Spleen (tissue), 11 donors: Measurements from ENCODE around the gene CXorf66. TPM values are rescaled to one million over a fixed set of nuclear protein-coding genes. Genes with fewer than 3 reads are reported as not detected.
A peak's percentile ranks its signal among the peaks of the same experiment; 100 is the strongest.

Experiments used
- DNase-seq: peaks from one replicate; pipeline ENCODE4 v3.0.0-alpha.2; 2020
- H3K27ac ChIP-seq, 8 donors: fragments of 200-600 bp; sonication (generic) in 7 of 8; 1 replicate in 4 of 8; 2 replicates in 4 of 8; pipeline versions ENCODE4 v1.5.0 to v1.8.0; 2016 to 2021; ENCODE audit warnings: inconsistent platforms in 4 of 8, mild to moderate bottlenecking in 4 of 8, moderate library complexity in 1 of 8
- H3K27me3 ChIP-seq, 7 donors: fragments of 200-600 bp; sonication (generic) in 6 of 7; replicated peaks in 1 of 7; 1 replicate in 4 of 7; 2 replicates in 3 of 7; pipeline versions ENCODE4 v1.5.0 to v1.8.0; 2016 to 2021; ENCODE audit warnings: inconsistent platforms in 3 of 7, mild to moderate bottlenecking in 1 of 7
- H3K36me3 ChIP-seq, 6 donors: fragments of 200-600 bp; sonication (generic) in 5 of 6; 1 replicate in 4 of 6; 2 replicates in 2 of 6; pipeline versions ENCODE4 v1.5.0 to v1.8.0; 2016 to 2021; ENCODE audit warnings: inconsistent platforms in 2 of 6
- H3K4me1 ChIP-seq, 6 donors: fragments of 200-600 bp; sonication (generic) in 5 of 6; 1 replicate in 3 of 6; 2 replicates in 3 of 6; pipeline versions ENCODE4 v1.5.0 to v1.8.0; 2016 to 2021; ENCODE audit warnings: inconsistent platforms in 3 of 6
- H3K4me3 ChIP-seq, 8 donors: fragments of 200-600 bp; sonication (generic) in 7 of 8; 1 replicate in 4 of 8; 2 replicates in 4 of 8; pipeline versions ENCODE4 v1.5.0 to v1.8.0; 2016 to 2021; ENCODE audit warnings: inconsistent platforms in 4 of 8, mild to moderate bottlenecking in 4 of 8, moderate library complexity in 2 of 8
- H3K9me3 ChIP-seq, 8 donors: fragments of 200-600 bp; sonication (generic) in 7 of 8; 1 replicate in 4 of 8; 2 replicates in 4 of 8; pipeline versions ENCODE4 v1.5.0 to v1.8.0; 2016 to 2021; ENCODE audit warnings: inconsistent platforms in 4 of 8
- POLR2A ChIP-seq, 3 donors: fragments of 450-650 bp; IDR thresholded peaks; one replicate each; pipeline ENCODE4 v1.5.1; 2017; ENCODE audit warnings: antibody characterized with exemption in 3 of 3, mild to moderate bottlenecking in 1 of 3
- POLR2AphosphoS5 ChIP-seq, 3 donors: sonication (generic); formaldehyde crosslinking; IDR thresholded peaks; one replicate each; pipeline ENCODE4 v1.5.1; 2017; ENCODE audit warnings: antibody characterized with exemption in 3 of 3
- WGBS, 5 donors: extraction: QIAGEN DNeasy Blood & Tissue Kit in 3 of 5; methylation state at CpG; one replicate each; pipeline versions ENCODE4 v1.1.5 to v1.1.7; 2013 to 2018; 5-methylcytosine and 5-hydroxymethylcytosine counted together
- intact Hi-C: fragments of 100-400 bp; cut with DNase I; formaldehyde crosslinking; loops from one replicate; pipeline ENCODE4 v1.15.0; 2023; ENCODE audit warnings: low total_unique reads
- polyA plus RNA-seq, 3 donors: library from polyadenylated mRNA; stranded (reverse); fragments of 200-250 nt; gene quantifications; one replicate each; pipeline ENCODE4 v1.2.1, GENCODE V29; 2013
- total RNA-seq, 7 donors: library from RNA; depleted of rRNA in 3 of 7; stranded (reverse); fragments of >200 nt in 3 of 7; fragmentation: NEBNext Ultra II Directional in 4 of 7; extraction: Animal tissue kit (Norgen Biotek cat#: 25700) in 4 of 7; gene quantifications; one replicate each; pipeline versions ENCODE4 v1.1.0 to v1.2.1, GENCODE V29; 2016 to 2021
- TF ChIP-seq, protein P1 (sequence below), 11 experiments: fragments of 200-600 bp in 7 of 11; fragments of 450-650 bp in 4 of 11; sonication (generic) in 4 of 11; IDR thresholded peaks in 8 of 11; conservative IDR thresholded peaks in 3 of 11; 1 replicate in 7 of 11; 2 replicates in 4 of 11; pipeline versions ENCODE4 v1.4.0 to v1.8.0; 2016 to 2021; ENCODE audit warnings: antibody characterized with exemption in 11 of 11, inconsistent platforms in 4 of 11, mild to moderate bottlenecking in 1 of 11
- donor health status: healthy with polysubstance abuse.
- donor health status: DM: no; HTN: no; CAD: no; lungs with moderate emphysema.
- donor health status: DM: no; HTN: no; CAD: no.
- donor health status: Bipolar disorder and iron deficiency.
- donor health status: healthy.
- donor health status: DM: no; HTN: no; CAD: no.
- donor health status: DM: yes; HTN: yes; CAD: no.

The CXorf66 gene
- total and polyA plus RNA-seq, 10 donors, result not detected

DNA sequence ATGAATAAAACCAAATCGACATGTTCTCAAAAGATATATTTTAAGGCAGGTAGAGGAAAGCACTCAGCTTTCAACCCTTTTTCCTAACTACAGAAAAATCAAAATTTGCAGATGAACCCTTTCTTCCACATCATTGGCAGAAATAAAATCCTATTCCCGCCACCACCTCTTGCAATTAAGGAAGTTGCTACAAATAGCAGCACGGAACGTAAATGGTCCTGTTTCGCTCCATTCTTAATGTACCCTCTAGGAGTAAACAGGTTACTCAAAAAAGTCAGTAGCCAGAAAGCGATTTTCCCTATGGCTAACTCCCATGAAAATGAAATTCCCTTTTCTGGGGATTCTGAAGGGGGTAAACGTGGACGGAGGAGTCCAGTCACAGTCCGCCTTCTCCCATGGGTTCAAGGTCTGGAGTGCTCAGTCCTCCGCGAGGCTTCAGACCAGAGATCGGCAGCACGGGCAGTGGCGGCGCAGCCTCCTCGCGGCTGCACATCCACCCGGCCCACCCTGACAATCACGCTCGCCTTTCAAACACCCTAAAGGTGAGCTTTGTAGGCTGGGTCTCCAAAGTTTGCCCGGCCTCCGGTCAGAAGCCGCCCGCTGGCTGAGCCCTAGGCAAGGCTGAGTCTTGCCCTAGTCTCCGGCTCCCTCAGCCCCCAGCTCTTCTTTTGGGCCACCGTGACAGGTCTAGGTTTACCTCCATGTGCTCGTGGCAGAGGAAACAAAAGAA, 34.2 kb downstream of the CXorf66 start:
- H3K36me3 ChIP-seq, result no peaks in the 10 kb centered on the region
- H3K4me3 ChIP-seq, result peak overlapping the region; percentile 37 to 86 (median 60)
- 2 to 37% (median 3%) methylated on average over 13 to 27 of the region's 27 CpGs for WGBS, 5 donors
- H3K4me1 ChIP-seq, result peaks cover 0 to 37% (median 10%) of the 10 kb centered on the region in 6 donors
- H3K9me3 ChIP-seq, result no peaks in the 10 kb centered on the region
- peak in 2 of 3 donors; percentile 30 to 33 for TF ChIP-seq POLR2AphosphoS5 (IDR thresholded peaks at IDR 0.05)
- TF ChIP-seq, protein P1, sequence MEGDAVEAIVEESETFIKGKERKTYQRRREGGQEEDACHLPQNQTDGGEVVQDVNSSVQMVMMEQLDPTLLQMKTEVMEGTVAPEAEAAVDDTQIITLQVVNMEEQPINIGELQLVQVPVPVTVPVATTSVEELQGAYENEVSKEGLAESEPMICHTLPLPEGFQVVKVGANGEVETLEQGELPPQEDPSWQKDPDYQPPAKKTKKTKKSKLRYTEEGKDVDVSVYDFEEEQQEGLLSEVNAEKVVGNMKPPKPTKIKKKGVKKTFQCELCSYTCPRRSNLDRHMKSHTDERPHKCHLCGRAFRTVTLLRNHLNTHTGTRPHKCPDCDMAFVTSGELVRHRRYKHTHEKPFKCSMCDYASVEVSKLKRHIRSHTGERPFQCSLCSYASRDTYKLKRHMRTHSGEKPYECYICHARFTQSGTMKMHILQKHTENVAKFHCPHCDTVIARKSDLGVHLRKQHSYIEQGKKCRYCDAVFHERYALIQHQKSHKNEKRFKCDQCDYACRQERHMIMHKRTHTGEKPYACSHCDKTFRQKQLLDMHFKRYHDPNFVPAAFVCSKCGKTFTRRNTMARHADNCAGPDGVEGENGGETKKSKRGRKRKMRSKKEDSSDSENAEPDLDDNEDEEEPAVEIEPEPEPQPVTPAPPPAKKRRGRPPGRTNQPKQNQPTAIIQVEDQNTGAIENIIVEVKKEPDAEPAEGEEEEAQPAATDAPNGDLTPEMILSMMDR (IDR thresholded peaks at IDR 0.05 in 8 of 11, conservative IDR thresholded peaks at IDR 0.05 in 3 of 11), result no peak
- intact Hi-C loops, result no loop called here
- peak overlapping the region in 6 of 8 donors; percentile 93 to 99 (median 98) for H3K27ac ChIP-seq
- peak; percentile 84 for DNase-seq
- H3K27me3 ChIP-seq, result peaks cover 0 to 7% (median 0%) of the 10 kb centered on the region in 7 donors

GRCh38 chrX:139930401-139930800, 34.9 kb downstream of the CXorf66 start:
- intact Hi-C loops, result no loop called here
- Histone ChIP-seq H3K27me3 (peaks cover 0 to 7% (median 0%) of the 10 kb centered on the region in 7 donors), H3K4me3 (peak overlapping the region in 4 of 8 donors; percentile 61 to 86 (median 67)), H3K4me1 (peaks cover 0 to 37% (median 10%) of the 10 kb centered on the region in 6 donors), H3K36me3 (no peaks in the 10 kb centered on the region), H3K27ac (no peak overlapping the region), H3K9me3 (no peaks in the 10 kb centered on the region)
- DNase-seq, result no peak
- 50 to 77% (median 68%) methylated on average over 4 of the region's 4 CpGs for WGBS, 5 donors
- TF ChIP-seq, protein P1 (IDR thresholded peaks at IDR 0.05 in 8 of 11, conservative IDR thresholded peaks at IDR 0.05 in 3 of 11), result no peak
- TF ChIP-seq POLR2A (IDR thresholded peaks at IDR 0.05), result no peak
- no peak for TF ChIP-seq POLR2AphosphoS5 (IDR thresholded peaks at IDR 0.05)

DNA sequence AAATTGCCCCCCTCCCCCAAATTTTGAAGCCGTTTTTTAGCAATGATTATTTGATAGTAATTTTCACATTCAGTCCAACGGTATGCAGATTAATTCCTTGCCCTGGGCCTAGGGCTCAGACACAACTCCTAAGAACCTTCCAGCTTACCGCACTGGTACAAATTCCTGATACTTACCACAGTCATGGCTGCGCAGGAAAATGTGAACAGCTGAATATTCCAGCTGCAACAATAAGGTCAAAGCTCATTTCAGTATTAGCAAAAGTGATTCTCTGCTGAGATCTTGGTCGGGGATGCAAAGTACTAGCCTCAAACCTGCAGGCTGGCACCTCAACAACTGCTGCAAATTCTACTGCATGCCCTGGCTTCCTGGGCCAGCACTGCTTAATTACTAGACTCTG, 35.4 kb downstream of the CXorf66 start:
- 61 to 87% (median 80%) methylated on average over 3 to 5 of the region's 5 CpGs for WGBS, 5 donors
- H3K4me1 ChIP-seq, result peaks cover 0 to 37% (median 10%) of the 10 kb centered on the region in 6 donors
- intact Hi-C loops, result no loop called here
- H3K27me3 ChIP-seq, result peaks cover 0 to 7% (median 0%) of the 10 kb centered on the region in 7 donors
- H3K27ac ChIP-seq, result no peak overlapping the region
- no peaks in the 10 kb centered on the region for H3K9me3 ChIP-seq
- no peak for DNase-seq
- peak overlapping the region in 1 of 8 donors; percentile 86 for H3K4me3 ChIP-seq
- H3K36me3 ChIP-seq, result no peaks in the 10 kb centered on the region
- no peak for TF ChIP-seq POLR2A (IDR thresholded peaks at IDR 0.05)
- TF ChIP-seq, protein P1 (IDR thresholded peaks at IDR 0.05 in 8 of 11, conservative IDR thresholded peaks at IDR 0.05 in 3 of 11), result no peak
- TF ChIP-seq POLR2AphosphoS5 (IDR thresholded peaks at IDR 0.05), result no peak

DNA sequence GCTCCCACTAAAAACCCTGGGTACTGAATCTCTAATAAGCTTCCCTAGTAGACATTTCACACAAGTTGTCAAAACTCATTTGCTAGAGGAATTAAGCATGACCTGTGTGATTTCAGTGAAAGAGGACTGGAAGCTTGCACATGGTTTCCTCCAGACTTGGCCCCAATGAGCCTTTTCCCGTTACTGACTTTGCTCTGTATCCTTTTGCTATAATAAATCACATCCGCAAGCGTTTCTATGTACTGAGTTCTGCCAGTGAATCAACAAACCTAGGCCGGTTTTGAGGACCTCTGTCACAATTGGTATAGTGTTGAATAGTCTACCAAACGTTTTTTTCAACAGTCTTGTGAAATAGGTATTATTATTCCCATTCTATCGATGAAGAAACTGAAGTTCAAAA, 40.6 kb downstream of the CXorf66 start:
- no peaks in the 10 kb centered on the region for H3K9me3 ChIP-seq
- TF ChIP-seq POLR2AphosphoS5 (IDR thresholded peaks at IDR 0.05) (no peak), POLR2A (IDR thresholded peaks at IDR 0.05) (no peak)
- TF ChIP-seq, protein P1 (IDR thresholded peaks at IDR 0.05 in 8 of 11, conservative IDR thresholded peaks at IDR 0.05 in 3 of 11), result no peak
- intact Hi-C loops, result no loop called here
- 56 to 68% (median 59%) methylated on average over 6 of the region's 6 CpGs for WGBS, 5 donors
- H3K4me1 ChIP-seq, result peaks cover 0 to 32% (median 7%) of the 10 kb centered on the region in 6 donors
- no peaks in the 10 kb centered on the region for H3K27me3 ChIP-seq
- no peak overlapping the region for H3K4me3 ChIP-seq
- no peaks in the 10 kb centered on the region for H3K36me3 ChIP-seq
- H3K27ac ChIP-seq, result no peak overlapping the region
- no peak for DNase-seq
